Breast epithelium (tissue), 4 donors: ENCODE measurements around the gene HEXD. TPM values are rescaled to one million over a fixed set of nuclear protein-coding genes. Genes with fewer than 3 reads are reported as not detected.

Source experiments
- DNase-seq, 2 donors: peaks; one replicate each; pipeline ENCODE4 v3.0.0-alpha.2; 2019; ENCODE audit warnings: low spot score in 2 of 2
- H3K27ac ChIP-seq, 2 donors: fragments of 200-600 bp; sonication (generic) in 1 of 2; one replicate each; pipeline ENCODE4 v1.5.1; 2016 to 2019; ENCODE audit warnings: mild to moderate bottlenecking in 1 of 2
- H3K27me3 ChIP-seq, 2 donors: fragments of 200-600 bp; sonication (generic) in 1 of 2; one replicate each; pipeline versions ENCODE4 v1.5.1 to v1.6.0; 2017 to 2019; ENCODE audit warnings: control low read depth in 1 of 2, mild to moderate bottlenecking in 1 of 2
- H3K36me3 ChIP-seq: fragments of 200-600 bp; one replicate; pipeline ENCODE4 v1.5.1; 2019
- H3K4me1 ChIP-seq, 2 donors: fragments of 200-600 bp; sonication (generic); one replicate each; pipeline ENCODE4 v1.5.1; 2016 to 2019; ENCODE audit warnings: control low read depth in 1 of 2
- H3K4me3 ChIP-seq, 3 donors: fragments of 200-600 bp; sonication (generic); 1 replicate in 2 of 3; 2 replicates in 1 of 3; pipeline ENCODE4 v1.5.1; 2016 to 2019; ENCODE audit warnings: mild to moderate bottlenecking in 3 of 3, moderate library complexity in 2 of 3
- H3K9me3 ChIP-seq, 2 donors: fragments of 200-600 bp; sonication (generic) in 1 of 2; one replicate each; pipeline ENCODE4 v1.5.1; 2016 to 2019; ENCODE audit warnings: control low read depth in 1 of 2
- POLR2A ChIP-seq: fragments of 450-650 bp; IDR thresholded peaks from one replicate; pipeline ENCODE4 v1.6.1; 2016; ENCODE audit warnings: antibody characterized with exemption, mild to moderate bottlenecking, moderate library complexity
- POLR2AphosphoS5 ChIP-seq, 3 donors: sonication (generic); formaldehyde crosslinking; IDR thresholded peaks; one replicate each; pipeline ENCODE4 v1.6.1; 2017; ENCODE audit warnings: antibody characterized with exemption in 3 of 3
- intact Hi-C: fragments of 100-400 bp; cut with DNase I; formaldehyde crosslinking; loops from one replicate; pipeline ENCODE4 v1.15.1; 2023; ENCODE audit warnings: low total_unique reads
- total RNA-seq, 3 donors: library from RNA; depleted of rRNA; stranded (reverse); fragments of >200 nt; gene quantifications; one replicate each; pipeline ENCODE4 v1.1.0, GENCODE V29; 2016
- TF ChIP-seq, protein P1 (sequence below), 3 donors: fragments of 450-650 bp; IDR thresholded peaks; one replicate each; pipeline ENCODE4 v1.5.1; 2016 to 2017; ENCODE audit warnings: antibody characterized with exemption in 3 of 3, mild to moderate bottlenecking in 3 of 3, moderate library complexity in 3 of 3

HEXD gene
- total RNA-seq, 3 donors from 2014 or later = 48.2 to 157 (median 68.2) TPM

DNA sequence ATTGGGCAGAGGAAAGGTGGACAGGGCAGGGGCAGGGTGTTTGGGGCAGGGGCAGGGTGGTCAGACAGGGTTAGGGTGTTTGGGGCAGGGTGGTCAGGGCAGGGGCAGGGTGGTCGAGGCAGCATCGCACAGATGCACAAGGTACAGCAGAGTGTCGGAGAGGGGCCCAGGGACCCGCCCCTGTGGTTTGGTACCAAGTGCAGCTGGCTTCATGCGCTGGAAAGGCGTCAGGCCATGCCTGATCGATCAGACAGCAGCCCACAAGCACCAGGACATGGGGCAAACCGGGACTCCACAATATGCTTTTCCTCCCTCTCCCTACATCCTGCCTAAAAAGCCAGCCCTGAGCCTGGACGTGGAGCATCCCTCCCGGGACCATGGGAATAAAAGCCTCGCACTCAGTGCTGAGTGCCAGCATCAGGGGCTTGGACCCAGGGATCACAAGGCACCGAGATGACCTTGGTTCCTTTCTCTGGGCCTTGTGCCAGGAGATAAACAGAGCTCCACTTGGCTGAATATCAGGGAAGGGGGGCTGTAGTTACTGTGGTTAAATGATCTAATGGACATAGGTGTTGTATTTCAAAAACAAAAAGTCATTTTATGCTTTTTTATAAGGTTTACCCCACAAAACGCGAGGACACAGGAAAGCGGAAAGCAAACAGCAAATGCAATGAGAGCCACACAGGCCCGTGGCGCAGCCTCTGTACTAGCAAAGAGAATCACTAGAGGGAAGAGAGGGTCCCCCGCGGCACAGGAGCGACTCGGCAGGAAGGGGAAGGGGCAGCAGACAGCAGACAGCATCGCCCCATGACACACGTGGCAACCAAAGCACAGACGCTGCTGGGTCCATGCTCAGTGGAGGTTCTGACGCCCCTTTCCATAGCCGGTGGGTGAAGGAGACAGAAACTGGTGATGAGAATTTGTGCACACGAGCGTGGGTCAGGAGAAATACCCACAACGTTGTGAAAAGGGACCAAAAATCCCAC, 5.3 kb upstream of the HEXD start:
- Histone ChIP-seq H3K36me3 (no peaks in the 10 kb centered on the region), H3K27me3 (no peaks in the 10 kb centered on the region), H3K9me3 (no peaks in the 10 kb centered on the region), H3K27ac (no peak overlapping the region), H3K4me1 (no peaks in the 10 kb centered on the region), H3K4me3 (no peak overlapping the region)
- no peak for DNase-seq
- intact Hi-C loops = loop anchor here (10.0 kb wide), 2 partner anchors 58 to 178 kb away; partner anchors contain the start of gene TEX19
- TF ChIP-seq POLR2A = no peak
- TF ChIP-seq, protein P1, sequence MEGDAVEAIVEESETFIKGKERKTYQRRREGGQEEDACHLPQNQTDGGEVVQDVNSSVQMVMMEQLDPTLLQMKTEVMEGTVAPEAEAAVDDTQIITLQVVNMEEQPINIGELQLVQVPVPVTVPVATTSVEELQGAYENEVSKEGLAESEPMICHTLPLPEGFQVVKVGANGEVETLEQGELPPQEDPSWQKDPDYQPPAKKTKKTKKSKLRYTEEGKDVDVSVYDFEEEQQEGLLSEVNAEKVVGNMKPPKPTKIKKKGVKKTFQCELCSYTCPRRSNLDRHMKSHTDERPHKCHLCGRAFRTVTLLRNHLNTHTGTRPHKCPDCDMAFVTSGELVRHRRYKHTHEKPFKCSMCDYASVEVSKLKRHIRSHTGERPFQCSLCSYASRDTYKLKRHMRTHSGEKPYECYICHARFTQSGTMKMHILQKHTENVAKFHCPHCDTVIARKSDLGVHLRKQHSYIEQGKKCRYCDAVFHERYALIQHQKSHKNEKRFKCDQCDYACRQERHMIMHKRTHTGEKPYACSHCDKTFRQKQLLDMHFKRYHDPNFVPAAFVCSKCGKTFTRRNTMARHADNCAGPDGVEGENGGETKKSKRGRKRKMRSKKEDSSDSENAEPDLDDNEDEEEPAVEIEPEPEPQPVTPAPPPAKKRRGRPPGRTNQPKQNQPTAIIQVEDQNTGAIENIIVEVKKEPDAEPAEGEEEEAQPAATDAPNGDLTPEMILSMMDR (IDR thresholded peaks at IDR 0.05) = no peak

- intact Hi-C loops = loop anchor here (10.0 kb wide), 2 partner anchors 60 to 180 kb away; partner anchors contain the start of gene TEX19
These were observed 3.4 kb upstream of the HEXD start for GRCh38 chr17:82414548-82415281.

GRCh38 chr17:82415336-82415735, 2.8 kb upstream of the HEXD start:
- intact Hi-C loops = loop anchor here (10.0 kb wide), 2 partner anchors 61 to 181 kb away; partner anchors contain the start of gene TEX19
- Histone ChIP-seq H3K4me1 (peaks cover 2 to 6% of the 10 kb centered on the region in 2 donors), H3K27ac (no peak overlapping the region), H3K36me3 (no peaks in the 10 kb centered on the region), H3K9me3 (no peaks in the 10 kb centered on the region), H3K27me3 (no peaks in the 10 kb centered on the region), H3K4me3 (no peak overlapping the region)
- no peak for DNase-seq
- no peak for TF ChIP-seq POLR2AphosphoS5 (IDR thresholded peaks at IDR 0.05)
- TF ChIP-seq, protein P1 (IDR thresholded peaks at IDR 0.05) = no peak
- TF ChIP-seq POLR2A = no peak

More at GRCh38 chr17:82414548-82415281, 3.4 kb upstream of the HEXD start:
- no peak for TF ChIP-seq POLR2AphosphoS5 (IDR thresholded peaks at IDR 0.05)
- TF ChIP-seq, protein P1 (IDR thresholded peaks at IDR 0.05) = peak; percentile 20 to 74 (median 57)
- Histone ChIP-seq H3K27me3 (no peaks in the 10 kb centered on the region), H3K4me3 (no peak overlapping the region), H3K36me3 (no peaks in the 10 kb centered on the region), H3K4me1 (peaks cover 2 to 6% of the 10 kb centered on the region in 2 donors), H3K9me3 (no peaks in the 10 kb centered on the region), H3K27ac (no peak overlapping the region)
- peak; percentile 43 to 75 for DNase-seq

GRCh38 chr17:82415786-82416185, 2.4 kb upstream of the HEXD start:
- Histone ChIP-seq H3K4me3 (no peak overlapping the region), H3K4me1 (peaks cover 2 to 6% of the 10 kb centered on the region in 2 donors), H3K36me3 (no peaks in the 10 kb centered on the region), H3K27me3 (no peaks in the 10 kb centered on the region), H3K9me3 (no peaks in the 10 kb centered on the region), H3K27ac (no peak overlapping the region)
- TF ChIP-seq POLR2A = no peak
- TF ChIP-seq, protein P1 (IDR thresholded peaks at IDR 0.05) = no peak
- no peak for TF ChIP-seq POLR2AphosphoS5 (IDR thresholded peaks at IDR 0.05)
- intact Hi-C loops = loop anchor here (10.0 kb wide), 2 partner anchors 61 to 181 kb away; partner anchors contain the start of gene TEX19
- no peak for DNase-seq
